Skin epidermis (tissue), 12 donors: ENCODE data around the gene MARF1.
"Not testable (repeated sequence)": the region's sequence is repeated elsewhere in the genome, so short reads cannot be mapped to it uniquely, and the experiment has no call there.

ENCODE experiments used
- H3K27ac ChIP-seq, 21 experiments: fragments of 200-600 bp; sonication (generic) in 11 of 21; one replicate each; pipeline ENCODE4 v1.5.0; 2020; ENCODE audit warnings: mild to moderate bottlenecking in 3 of 21, inconsistent platforms in 2 of 21, moderate library complexity in 2 of 21
- H3K4me3 ChIP-seq, 7 experiments: fragments of 200-600 bp; sonication (generic) in 2 of 7; one replicate each; pipeline ENCODE4 v1.5.0; 2020; ENCODE audit warnings: inconsistent platforms in 2 of 7, mild to moderate bottlenecking in 2 of 7, moderate library complexity in 1 of 7

The MARF1 gene

DNA sequence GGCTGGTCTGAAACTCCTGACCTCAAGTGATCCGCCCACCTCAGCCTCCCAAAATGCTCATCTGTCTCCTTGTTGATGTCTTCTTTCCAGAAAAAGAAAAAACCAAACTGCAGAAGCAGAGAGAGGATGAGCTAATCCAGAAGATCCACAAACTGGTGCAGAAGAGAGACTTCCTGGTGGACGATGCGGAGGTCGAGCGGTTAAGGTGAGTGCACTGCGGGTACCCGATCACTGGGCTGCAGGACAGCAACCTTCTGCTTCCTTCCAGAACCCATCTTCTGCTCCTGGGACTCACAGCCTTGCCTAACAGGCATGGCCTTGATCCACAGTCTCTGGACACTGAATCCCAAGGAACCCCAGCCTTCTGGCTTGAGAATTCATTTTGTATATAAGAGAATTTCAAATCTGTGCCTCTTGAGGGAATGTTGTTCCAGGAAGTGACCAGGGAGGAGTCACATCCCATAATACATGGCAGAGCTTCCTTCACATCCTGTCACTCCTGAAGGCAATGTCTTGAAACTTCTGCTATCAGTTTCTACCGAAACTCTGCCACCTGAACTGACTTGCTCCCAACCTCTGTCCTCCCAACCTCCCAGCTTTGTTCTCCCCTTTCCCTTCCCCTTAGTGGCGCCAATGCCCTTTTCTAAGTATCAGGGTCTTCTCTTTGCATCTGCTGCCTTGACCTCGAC is 61.7 kb downstream of the MARF1 start:
- H3K27ac ChIP-seq, result peak overlapping the region in 9 of 21 experiments; percentile 5 to 67 (median 35)
- H3K4me3 ChIP-seq, result no peak overlapping the region

DNA sequence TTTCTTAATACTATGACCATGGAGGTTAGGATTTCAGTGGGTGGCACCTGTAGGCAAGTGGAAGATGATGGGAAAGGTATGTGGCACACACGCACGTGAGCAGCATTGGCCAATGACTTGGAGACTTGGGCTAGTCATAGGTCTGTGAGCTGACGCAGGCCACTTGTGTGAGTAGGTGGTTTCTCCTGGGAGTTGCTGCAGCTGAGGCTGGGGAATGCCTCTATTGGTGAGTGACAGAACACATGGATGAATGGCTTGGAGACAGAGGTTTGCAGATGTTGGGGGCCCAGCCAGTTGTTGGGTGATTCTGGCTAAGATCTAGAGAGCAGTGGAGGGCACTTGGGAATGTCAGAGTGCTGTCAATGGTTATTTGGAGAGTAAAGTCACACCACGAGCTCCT is 64.1 kb downstream of the MARF1 start:
- Histone ChIP-seq H3K4me3 (no peak overlapping the region), H3K27ac (peak overlapping the region in 1 of 21 experiments; percentile 20)

DNA sequence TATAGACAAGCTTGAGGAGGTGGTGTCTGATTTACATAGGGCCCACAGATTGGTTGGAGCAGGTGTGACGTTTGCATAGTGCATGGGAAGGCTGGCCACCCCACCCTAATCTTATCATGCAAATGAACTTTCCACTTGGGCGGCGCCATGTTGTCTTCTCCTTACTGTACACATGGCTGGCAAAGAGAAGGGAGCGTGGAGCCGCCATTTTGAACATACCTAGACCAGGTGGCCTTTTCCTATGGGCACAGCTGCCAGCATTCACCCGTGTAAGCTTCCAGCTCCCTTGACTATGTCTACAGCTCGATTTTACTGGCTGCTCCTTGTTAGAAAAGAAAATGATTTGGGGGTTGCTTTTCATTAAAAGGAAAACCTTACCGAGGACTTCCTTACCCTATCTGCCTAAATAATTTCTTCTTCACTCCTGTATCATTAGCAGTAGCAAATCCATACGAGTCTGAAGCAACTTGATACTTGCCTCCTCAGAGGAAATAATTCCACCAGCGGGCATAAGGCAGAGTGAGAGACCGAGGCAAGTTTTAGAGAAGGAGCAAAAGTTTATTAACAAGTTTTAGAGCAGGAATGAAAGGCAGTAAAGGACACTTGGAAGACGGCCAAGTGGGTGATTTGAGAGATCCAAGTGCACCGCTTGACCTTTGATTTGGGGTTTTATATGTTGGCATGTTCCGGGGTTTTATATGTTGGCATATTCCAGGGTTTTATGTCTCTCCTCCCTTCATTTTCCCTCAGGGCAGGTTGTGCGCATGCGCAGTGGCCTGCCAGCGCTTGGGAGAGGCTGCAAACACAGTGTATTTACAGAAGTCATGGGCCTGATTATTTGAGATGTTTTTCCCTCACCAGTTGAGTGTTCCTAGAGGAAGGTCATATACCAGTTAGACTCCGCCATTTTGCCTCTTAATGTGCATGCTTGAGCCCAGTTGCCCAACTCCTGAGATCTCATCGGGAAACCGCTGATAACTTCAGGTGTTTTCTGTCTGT is 65.7 kb downstream of the MARF1 start:
- Histone ChIP-seq H3K27ac (peak overlapping the region in 13 of 21 experiments; percentile 57 to 86 (median 74)), H3K4me3 (no peak overlapping the region)

DNA sequence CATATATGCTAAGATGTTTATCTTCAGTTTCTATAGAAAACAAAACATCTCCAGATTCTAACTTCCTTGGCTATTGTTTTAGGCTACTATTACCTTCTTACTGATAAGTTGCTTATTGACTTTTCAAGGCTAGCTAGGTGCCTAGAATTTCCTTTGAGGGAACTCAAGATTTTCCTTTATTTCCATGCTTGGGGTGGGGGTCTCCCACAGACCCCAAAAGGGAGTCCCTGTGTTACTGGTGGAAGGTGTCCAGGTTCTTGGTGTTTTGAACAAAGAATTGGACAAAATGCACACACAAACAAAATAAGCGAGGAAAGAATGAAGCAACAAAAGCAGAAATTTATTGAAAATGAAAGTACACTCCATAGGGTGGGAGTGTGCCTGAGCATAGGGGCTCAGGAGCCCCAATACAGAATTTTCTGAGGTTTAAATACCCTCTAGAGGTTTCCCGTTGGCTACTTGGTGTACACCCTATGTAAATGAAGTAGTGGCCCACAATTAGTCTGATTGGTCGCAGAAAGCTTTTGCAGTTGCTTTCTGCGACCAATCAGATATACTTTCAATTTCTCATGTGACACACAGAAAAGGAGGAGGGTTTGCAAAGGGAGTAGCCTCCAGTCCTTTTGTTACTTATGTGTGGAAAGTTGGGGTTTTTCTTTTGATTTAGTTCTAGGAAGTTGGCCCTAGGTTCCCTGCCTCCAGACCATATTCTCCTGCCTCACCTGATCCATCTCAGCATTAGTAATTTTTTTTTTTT is 67.5 kb downstream of the MARF1 start:
- peak overlapping the region in 7 of 21 experiments; percentile 57 to 86 (median 73) for H3K27ac ChIP-seq
- H3K4me3 ChIP-seq, result no peak overlapping the region

DNA sequence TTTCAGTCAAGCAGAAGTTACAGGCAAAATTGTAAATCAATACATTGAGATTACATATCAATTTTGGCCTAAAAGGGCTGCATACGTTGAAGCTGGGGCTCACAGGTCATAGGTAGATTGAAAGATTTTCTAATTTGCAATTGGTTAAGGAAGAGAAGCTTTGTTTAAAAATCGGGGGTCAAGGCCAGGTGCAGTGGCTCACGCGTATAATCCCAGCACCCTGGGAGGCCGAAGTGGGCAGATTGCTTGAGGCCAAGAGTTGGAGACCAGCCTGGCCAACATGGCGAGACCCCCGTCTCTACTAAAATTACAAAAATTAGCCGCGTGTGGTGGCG is 68.4 kb downstream of the MARF1 start:
- H3K27ac ChIP-seq, result no peak overlapping the region
- no peak overlapping the region for H3K4me3 ChIP-seq

DNA sequence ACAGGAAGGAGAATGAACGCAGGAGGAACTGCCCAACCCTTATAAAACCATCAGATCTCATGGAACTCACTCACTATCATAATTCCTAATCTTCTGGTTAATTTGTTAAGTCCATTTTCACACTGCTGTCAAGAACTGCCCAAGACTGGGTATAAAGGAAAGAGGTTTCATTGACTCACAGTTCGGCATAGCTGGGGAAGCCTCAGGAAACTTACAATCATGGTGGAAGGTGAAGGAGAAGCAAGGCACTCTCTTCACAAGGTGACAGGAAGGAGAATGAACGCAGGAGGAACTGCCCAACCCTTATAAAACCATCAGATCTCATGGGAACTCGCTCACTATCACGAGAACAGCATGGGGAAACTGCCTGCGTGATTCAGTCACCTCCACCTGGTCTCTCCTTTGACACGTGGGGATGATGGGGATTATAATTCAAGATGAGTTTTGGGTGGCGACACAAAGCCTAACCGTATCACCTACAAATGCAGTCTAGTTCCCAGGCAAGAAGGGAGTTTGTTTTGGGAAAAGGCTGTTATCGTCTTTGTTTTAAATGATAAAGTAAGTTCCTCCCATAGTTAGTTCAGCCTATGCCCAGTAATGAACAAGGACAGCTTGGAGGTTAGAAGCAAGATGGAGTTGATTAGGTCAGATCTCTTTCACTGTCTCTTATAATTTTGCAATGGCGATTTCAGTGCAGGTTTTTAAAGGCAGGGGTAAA is 68.9 kb downstream of the MARF1 start:
- H3K27ac ChIP-seq, H3K4me3 ChIP-seq: not testable (repeated sequence)

DNA sequence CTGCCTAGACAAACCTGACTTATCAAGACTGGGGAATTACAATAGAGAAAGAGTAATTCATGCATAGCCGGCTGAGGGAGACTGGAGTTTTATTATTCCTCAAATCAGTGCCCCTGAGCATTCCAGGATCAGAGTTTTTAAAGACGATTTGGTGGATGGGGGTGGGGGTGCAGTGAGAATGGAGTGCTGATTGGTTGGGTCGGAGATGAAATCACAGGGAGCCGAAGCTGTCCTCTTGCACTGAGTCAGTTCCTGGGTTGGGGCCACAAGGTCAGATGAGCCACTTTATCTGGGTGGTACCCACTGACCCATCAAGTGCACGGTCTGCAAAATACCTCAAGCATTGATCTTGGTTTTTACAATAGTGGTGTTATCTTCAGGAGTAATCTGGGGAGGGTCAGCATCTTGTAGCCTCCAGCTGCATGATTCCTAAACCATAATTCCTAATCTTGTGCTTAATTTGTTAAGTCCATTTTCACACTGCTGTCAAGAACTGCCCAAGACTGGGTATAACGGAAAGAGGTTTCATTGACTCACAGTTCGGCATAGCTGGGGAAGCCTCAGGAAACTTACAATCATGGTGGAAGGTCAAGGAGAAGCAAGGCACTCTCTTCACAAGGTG is 69.6 kb downstream of the MARF1 start:
- H3K27ac ChIP-seq, result peak overlapping the region in 5 of 21 experiments; percentile 13 to 62 (median 34)
- H3K4me3 ChIP-seq, result no peak overlapping the region

DNA sequence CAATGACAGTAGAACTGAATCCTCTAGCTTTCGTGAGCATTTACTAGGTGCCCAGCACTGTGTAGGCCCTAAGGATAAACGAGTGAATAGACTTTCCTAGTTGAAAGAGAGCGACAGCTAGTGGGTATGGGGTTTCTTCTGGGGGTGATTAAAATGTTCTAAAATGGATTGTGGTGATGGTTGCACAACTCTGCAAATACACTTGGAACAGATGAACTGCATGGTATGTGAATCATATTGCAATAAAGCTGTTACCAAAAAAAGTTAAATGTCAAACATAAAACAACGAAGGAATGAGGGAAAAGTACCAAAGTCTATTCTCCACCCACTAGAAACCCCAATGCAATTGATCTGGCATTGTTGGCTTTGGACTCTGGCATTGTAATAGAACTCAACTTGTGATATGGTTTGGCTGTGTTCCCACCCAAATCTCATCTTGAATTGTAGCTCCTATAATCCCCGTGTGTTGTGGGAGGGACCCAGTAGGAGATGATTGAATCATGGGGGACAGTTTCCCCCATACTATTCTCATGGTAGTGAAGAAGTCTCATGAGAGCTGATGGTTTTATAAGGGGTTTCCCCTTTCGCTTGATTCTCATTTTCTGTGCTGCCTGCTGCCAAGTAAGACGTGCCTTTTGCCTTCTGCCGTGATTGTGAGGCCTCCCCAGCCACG is 70.5 kb downstream of the MARF1 start:
- no peak overlapping the region for H3K4me3 ChIP-seq

DNA sequence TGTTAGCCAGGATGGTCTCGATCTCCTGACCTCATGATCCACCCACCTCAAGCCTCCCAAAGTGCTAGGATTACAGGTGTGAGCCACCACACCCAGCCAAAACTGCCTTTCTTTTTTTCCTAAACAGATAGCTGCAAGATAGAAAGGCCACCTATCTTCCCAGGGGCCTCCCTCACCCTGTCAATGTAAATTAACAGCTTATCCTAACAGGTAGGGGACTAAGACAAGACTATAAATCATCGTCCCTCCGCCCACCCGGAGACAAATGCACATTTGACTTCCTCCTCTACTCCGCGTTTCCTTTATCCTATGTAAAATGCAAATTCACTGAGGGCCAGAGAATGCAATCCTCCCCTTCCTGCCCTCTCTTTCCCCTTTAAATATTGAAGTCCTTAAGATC is 71.4 kb downstream of the MARF1 start:
- H3K27ac ChIP-seq, result peak overlapping the region in 1 of 21 experiments; percentile 3

More for the DNA sequence above, 70.5 kb downstream of the MARF1 start:
- H3K27ac ChIP-seq, result peak overlapping the region in 4 of 21 experiments; percentile 13 to 60 (median 28)

DNA sequence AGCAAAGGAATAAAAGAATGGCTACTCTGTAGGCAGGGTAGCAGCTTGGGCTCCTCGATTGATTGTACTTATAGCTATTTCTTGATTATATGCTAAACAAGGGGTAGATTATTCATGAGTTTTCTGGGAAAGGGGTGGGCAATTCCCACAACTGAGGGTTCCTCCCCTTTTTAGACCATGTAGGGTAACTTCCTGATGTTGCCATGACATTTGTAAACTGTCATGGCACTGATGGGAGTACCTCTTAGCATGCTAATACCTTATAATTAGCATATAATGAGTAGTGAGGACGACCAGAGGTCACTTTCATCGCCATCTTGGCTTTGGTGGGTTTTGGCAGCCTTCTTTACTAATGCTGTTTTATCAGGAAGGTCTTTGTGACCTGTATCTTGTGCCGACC is 72.3 kb downstream of the MARF1 start:
- not testable (repeated sequence) for H3K4me3 ChIP-seq, H3K27ac ChIP-seq

More for the DNA sequence above, 71.4 kb downstream of the MARF1 start:
- H3K4me3 ChIP-seq, result no peak overlapping the region

DNA sequence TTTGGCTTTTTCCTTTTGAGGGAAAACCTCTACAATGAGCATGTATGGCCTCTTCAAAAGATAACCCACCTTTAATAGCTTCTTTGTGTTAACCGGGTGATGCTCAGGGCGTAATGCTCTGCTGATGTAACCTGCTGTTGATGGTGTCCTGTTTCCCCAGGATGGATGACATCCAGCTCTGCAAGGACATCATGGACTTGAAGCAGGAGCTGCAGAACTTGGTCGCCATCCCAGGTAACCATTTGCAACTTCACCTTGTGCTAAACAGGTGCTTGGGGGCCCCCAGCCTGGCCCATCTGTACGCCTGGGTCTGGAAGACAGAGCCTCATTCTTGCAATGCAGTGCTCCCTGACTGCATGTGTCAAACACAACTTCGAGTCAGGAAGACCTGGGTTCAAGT is 75.1 kb downstream of the MARF1 start:
- H3K27ac ChIP-seq, result no peak overlapping the region
- H3K4me3 ChIP-seq, result no peak overlapping the region

DNA sequence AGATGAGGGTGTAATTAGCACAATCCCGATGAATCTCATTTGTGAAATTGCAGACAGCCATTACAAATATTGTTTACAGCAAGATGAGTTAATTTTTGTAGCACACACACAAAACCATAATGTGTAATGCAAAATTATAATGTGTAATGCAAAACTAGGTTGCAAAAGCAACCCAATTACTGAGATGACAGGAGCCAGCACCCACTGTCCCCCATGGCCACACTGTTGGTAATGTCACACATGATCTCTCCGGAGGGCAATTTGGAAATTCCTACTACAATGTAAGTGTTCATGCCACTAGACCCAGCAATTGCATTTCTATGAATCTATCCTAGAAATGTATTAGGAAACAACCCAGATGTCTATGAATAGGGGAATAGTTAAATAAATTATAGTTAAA is 76.9 kb downstream of the MARF1 start:
- no peak overlapping the region for H3K27ac ChIP-seq
- no peak overlapping the region for H3K4me3 ChIP-seq

DNA sequence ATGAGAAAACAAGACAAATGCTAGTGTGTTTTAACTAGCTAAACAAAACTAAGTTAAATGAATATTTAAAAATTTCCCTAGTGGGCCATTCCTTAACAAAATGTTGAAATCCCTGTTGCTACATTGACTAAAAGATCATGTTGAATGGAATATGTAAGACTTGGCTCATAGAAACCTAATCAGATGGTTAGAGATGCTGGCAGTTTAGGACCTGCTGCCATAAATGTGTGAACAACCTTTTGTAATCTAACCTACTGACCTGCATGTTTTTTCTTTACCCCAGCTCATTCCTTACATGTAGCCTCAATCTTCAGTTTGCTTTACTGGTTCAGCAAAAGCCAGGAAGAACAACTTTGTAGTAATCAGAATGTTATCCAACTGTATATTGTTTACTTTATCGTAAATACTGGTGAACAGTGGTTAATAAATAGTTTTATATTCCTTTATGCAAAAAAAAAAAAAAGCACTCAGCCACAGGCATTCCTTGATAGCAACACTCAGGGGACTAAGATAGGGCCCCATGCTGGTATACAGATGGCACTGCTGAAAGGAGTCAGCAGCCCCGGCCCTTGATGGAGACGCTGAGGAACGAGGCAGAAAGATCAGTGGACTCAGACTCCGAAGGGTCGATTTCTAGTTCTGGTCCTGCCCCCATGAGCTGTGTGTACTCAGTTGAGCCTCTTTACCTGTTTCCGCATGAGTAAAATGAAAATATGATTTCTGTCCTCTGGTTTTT is 78.2 kb downstream of the MARF1 start:
- Histone ChIP-seq H3K4me3 (no peak overlapping the region), H3K27ac (no peak overlapping the region)

DNA sequence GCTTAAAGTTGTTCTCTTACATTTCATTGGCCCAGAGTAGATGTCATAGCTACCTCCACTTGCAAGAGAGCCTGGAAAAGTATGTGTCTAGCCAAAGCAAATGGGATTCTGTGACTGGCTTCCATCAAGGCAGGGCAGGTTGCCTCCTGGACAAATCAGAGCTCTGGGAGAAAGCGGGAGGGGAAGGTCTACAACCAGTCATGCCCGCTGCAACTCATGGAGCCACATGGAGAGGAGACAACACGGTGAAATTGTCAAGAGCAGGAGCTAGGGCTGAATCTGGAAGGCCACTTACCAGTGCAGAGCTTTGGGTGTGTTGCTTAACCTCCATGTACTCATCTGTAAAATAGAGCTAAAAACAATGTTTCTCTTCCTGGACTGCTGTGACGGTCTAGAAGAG is 83.8 kb downstream of the MARF1 start:
- no peak overlapping the region for H3K4me3 ChIP-seq

DNA sequence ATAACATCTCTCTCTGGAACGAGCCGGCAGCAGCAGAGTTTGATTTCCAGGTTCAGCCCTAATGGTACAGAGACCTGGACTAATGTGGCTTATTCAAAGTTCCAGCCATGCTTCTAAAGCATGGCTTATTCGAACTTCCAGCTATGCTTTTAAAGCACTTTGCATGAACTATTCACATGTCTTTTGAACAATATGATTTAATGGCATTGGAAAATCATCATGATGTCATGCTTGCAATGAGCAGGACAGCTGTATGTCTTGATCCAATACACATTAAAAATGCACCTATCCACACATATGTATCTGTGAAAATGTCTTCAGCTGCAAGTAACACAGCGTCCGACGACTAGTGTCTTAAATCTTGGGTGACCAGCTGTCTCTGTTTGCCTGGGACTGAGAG is 85.7 kb downstream of the MARF1 start:
- H3K4me3 ChIP-seq, result no peak overlapping the region
- no peak overlapping the region for H3K27ac ChIP-seq

More for the DNA sequence above, 83.8 kb downstream of the MARF1 start:
- H3K27ac ChIP-seq, result no peak overlapping the region

DNA sequence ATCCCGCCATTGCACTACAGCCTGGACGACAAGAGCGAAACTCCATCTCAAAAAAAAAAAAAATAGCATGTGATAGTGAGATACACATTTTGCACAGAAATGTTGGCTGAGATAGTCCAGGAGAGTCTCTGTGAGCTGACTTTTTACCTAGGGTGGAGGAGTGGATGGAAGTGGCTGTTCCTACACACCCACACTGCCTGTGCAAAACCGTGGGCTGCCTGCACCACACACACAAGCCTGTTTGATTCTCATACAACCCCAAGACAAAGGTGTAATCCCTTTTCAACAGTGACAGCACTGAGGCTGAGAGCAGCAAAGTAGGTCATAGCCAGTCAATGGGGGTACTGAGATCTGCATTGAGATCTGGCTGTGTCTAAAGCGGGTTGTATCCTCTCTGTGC is 86.8 kb downstream of the MARF1 start:
- H3K27ac ChIP-seq, result no peak overlapping the region
- no peak overlapping the region for H3K4me3 ChIP-seq

DNA sequence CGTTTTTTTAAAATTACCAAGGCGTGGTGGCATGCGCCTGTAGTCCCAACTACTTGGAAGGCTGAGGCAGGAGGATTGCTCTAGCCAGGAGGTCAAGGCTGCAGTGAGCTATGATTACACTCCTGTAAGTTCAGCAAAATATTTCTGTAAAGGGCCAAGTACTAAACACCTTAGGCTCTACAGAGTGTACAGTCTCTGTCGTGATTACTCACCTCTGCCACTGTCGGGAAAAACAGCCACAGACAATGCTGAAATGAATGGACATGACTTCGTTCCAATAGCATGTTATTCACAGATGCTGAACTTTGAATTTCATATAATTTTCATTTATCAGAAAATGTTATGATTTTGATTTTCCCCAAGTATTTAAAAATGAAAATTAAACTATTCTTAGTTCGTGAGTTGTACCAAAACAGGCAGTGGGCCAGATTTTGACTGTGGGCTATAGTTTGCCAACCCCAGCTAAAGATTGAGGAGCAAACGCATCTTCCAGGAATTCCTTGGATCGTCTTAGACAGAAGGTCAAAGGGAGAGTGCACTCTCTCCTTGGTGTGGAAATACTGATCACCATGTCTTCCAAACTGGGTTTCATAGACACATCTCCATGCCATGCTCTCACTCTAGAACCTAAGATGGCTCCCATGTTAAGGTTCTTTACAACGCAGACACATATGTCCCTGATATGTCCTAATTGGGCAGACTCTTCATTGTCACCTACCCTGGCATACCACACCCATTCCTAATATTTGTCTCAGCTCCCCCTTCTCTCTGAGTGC is 89.5 kb downstream of the MARF1 start:
- H3K4me3 ChIP-seq, result no peak overlapping the region
- peak overlapping the region in 1 of 21 experiments; percentile 12 for H3K27ac ChIP-seq
